ENCODE results near the gene RNU6-9.
A peak's percentile ranks its signal among the peaks of the same experiment; 100 is the strongest.

Gene RNU6-9

DNA sequence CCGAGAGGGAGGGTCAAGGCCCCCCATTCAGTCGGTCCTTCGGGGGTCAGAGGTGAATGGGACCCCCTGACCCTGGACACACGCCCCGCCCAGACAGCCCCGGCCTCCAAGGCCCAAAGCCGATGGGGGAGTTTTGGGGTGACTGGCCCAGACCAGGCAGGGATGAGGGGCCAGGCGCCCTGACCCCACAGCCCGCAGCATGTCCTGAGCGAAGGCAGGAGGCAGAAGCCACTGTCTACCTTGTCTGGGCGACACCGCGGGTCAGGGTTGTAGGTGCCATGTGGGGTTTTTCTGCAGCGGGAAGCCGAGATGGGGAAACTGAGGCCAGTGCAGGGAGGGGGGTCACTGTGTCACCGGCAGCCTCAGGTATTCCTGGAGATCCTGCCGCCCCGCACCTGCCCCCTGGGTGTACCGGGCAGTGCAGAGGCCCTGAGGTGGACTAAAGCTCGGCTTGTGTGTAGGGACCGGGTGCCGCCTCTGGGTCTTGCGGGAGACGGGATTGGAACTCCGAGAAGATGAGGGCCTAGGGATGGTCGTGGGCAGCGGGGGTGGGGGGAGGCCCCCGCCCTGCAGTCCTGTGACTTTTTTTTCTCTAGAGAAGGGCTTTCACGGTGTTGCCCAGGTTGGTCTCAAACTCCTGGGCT lies 41.0 kb downstream of the RNU6-9 start:
- DNase-seq (ENCODE audit: low read depth in 2 of 2), result no peak

DNA sequence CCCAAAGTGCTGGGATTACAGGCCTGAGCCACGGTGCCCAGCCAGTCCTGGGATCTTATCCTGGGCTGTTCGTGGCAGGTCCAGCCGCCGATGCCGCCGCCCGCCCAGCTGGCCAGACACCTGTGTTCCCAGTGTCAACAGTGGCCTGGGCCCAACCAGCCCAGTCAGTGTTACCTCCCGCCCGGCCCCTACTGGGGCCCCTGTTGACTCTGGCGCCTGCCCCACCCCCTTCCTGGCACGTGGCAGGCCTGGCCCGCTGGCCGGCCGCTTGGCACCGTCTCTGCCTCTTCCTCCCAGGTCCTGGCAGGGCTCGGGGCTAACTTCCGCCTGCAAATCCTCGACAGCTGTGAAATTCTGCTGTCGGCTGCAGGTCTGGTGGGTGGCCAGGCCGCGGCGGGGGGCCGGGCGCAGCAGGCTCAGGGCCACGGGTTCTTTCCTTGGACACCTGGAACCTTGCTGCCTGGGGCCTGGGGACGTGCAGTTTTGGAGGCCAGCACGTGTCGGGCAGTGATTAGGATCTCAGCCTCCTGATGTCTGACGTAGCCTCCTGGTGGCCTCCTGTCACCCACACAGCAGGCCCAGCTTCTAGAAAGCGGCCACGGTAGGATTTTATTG lies 41.7 kb downstream of the RNU6-9 start:
- DNase-seq (ENCODE audit: low read depth in 2 of 2), result no peak

DNA sequence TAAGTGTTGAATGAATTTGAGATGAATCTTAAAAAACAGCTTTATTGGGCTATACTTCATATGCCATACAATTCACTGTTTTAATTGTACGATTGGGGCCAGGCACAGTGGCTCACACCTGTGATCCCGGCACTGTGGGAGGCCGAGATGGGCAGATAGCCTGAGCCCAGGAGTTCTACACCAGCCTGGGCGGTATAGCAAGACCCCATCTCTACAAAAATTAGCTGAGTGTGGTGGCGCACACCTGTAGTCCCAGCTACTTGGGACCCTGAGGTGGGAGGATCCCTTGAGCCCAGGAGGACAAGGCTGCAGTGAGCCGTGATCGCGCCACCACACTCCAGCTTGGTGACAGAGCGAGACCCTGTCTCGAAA lies 42.9 kb downstream of the RNU6-9 start:
- no peak for DNase-seq (ENCODE audit: low read depth in 2 of 2)

DNA sequence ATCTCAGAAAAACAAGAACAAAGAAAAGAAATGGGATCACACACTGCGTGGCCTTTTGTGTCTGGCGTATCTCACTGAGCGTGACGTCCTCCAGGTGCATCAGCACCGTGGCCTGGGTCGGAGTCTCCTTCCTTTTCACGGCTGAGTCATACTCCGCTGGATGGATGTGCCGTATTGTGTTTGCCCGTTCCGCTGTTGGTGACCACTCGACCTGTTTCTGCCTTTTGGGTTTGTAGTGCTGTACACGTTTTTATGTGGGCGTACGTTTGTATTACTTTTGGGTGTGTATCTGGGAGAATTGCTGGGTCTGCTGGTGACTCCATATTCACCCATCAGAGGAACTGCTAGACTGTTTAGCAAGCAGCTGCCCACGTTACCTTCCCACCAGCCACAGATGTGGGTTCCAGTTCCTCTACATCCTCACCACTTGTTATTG lies 44.0 kb downstream of the RNU6-9 start:
- no peak for DNase-seq (ENCODE audit: low read depth in 2 of 2)

DNA sequence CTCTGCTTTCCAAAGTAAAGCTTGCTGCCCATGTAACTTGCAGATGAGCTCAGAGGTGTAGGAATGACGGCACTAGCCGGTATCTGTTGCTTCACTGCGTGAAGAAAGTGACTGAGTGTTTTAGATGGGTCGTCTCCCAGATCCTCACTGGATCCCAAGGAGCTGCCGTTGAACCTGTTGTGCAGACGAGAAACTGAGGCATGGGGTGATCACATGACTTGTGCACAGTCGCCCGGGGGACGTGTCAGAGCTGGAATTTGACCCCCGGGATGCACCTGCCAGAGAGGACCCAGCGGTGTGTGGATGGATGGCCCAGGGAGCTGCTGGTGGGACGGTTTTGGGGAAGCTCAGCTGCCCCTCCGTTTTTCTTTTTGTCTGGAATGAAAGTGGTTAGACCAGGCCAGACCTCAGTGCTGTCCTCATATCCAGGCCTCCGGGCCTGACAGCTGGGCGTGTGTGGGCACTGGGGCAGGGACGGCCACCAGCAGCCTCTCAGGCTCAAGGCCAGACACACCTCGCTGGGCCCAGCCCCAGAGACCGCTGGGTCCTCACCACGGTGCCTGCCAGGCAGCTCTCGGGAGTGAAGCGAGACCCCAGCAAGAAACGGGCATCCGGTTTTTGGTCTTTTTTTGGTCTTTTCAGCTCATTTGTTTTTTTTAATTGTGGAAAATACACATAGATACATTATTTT lies 45.1 kb downstream of the RNU6-9 start:
- DNase-seq (ENCODE audit: low read depth in 2 of 2), result no peak

DNA sequence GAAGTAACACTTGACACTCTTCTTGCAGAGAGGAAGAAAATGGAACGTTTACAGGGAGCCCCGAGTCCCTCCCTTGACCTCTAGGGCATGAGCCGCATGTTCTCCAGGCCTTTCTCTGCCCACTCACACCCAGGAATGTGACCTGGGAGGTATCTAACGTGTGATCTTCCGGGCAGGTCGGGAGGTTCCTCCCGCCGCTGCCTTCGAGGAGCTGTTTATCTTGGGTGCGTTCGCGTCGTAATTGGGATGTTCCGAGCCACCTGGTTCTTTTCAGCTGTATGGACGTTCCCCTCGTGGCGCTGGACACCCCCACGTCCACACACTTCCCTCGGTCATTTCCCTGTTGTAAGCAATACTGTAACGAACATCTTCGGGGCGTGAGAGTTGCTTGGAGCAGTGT lies 46.2 kb downstream of the RNU6-9 start:
- DNase-seq (ENCODE audit: low read depth in 2 of 2), result no peak

DNA sequence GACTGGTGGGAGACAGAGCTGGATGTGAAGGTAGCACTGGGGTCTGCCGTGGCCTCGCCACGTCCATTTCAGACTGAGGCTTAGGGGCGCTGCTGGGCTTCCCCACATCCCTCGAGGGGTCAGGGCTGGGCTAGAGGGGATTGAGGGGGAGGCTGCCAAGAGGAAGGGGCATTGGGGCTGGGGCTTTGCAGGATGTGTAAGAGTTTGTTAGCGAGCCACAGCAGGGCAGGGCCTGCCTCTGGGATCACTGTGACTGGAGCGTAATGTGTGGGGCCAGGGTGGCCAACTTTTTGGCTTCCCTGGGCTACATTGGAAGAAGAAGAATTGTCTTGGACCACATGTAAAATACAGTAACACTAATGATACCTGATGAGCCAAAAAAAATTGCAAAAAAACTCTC lies 46.6 kb downstream of the RNU6-9 start:
- no peak for DNase-seq (ENCODE audit: low read depth in 2 of 2)

DNA sequence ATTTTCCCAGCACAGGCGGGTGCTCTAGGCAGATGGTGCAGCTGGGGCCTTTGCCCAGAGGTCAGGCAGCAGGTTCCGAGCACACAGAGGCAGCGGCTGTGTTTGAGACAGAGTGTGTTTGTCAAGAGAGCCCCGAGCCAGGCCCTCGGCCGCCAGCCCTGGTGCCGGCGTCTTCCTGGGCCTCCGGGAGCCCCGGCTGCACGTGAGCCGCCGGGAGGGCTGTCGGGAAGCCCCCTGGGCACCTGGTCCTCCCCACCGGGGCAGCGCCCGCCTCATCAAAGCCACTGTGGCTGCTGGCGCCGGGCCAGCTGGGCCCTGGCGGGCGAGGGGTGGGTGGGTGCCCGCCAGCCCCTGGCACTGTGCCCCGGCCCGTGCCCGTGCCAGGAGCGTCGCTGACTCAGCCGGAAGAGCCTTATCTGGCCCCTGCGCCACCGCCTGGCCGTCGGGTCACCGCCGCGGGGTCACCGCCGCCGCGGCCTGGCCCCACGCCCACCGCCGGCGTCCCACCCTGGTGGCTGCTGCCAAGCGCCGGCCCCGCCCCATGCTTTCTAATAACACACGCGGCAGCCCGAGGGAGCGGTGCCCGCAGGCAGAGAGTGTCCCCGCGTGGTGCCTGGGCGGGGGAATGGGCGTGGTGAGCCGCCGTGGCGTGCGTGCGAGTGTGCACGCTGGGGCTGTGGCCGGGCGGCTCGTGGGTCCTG lies 47.5 kb downstream of the RNU6-9 start:
- DNase-seq (ENCODE audit: low read depth in 2 of 2), result peak; percentile 44 to 60

DNA sequence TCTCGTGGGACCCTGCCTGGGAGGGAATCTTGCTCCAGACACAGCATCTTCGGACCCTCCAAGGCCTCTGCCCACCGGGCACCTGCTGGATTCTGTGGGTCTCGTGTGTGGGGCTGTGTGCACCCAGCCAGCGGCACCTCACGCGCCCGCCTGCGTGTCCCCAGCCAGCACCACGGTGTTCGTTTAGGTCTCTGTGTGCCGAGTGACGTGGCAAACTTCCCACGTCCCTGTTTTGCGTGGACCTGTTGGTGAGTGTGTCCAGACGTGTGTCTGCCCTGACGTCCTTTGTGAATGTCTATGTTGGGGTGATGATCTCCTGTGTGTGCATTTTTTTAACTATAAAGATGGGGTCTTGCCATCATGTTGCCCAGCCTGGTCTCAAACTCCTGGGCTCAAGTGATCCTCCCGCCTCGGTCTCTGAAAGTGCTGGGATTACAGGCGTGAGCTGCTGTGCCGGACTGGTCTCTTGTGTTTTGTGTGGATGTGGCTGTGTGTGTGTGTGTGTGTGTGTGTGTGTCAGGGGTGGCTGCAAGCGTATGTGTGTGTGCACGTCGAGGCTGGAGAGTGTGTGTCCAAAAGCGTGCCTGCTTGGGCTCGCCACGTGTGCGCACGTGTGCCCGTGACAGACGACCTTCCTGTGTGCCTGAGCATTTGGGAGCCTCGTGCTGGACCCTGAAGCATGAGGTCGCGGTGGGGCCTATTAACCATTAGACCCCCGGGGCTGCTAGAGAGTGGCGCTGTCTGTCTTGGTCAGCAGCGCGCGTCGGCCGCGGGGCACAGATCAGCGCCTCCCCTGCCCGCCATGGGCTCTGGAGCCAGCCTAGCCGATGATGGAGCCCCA lies 48.2 kb downstream of the RNU6-9 start:
- no peak for DNase-seq (ENCODE audit: low read depth in 2 of 2)

DNA sequence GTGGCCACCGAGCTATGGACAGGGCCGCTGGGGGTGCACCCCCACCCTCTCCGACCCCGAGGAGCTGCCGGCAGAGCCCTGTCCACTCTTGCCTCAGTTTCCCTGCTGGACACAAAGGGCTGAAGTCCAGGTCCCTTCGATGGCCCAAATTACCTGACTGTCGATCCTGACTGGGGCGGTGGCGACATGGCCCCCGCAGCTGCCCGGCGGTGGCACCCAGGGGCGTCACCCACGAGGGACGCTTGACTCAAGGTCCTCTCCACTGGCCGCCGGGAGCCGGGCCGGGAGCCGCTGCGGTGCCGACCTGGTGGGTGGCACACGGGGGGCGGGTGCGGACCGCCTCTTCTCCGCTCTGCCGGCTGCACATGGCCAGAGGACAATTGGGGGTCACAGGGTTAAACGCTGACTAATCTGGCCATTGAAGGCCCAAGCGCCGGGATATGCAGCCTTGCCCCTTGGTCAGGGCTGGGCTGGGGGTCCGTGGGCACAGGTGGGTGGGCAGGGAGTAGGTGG lies 48.9 kb downstream of the RNU6-9 start:
- no peak for DNase-seq (ENCODE audit: low read depth in 2 of 2)
